ENCODE data around the gene DVL3. TPM values are rescaled to one million over a fixed set of nuclear protein-coding genes. Genes with fewer than 3 reads are reported as not detected.

The DVL3 gene
- total RNA-seq, 1 experiment from 2014 or later, result 60.7 TPM

DNA sequence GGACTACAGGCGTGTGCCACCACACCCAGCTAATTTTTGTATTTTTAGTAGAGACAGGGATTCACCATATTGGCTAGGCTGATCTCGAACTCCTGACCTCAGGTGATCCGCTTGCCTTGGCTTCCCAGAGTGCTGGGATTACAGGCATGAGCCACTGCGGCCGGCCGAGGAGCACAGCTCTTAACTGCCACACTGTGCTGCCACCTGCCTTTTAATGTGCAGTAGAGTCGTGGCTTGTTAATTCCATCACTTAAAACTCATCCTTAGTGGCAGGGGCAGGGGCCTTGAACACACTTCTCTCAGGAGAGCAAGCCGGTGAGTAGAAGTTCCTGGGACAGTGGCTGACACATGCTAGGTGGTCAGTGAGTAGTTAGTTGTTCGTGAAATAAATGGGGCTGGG, 43.3 kb downstream of the DVL3 start:
- POLR2A ChIA-PET, result no interaction called here
- H3K4me2 ChIP-seq (ENCODE audit: low read length), result no peak overlapping the region
- RAD21 ChIA-PET (ENCODE audit: low non-redundant PET in 1 of 2, low total read pairs in 2 of 2, uncharacterized antibody in 2 of 2, unreplicated experiment in 2 of 2), result no interaction called here
- CTCF ChIA-PET, result no interaction called here
- H3K4me1 ChIP-seq (ENCODE audit: control insufficient read depth in 1 of 2, insufficient read depth in 2 of 2, low read length in 2 of 2), result no peaks in the 10 kb centered on the region
- no TSS peak for BruUV-seq (replicated peaks)
- intact Hi-C loops (cut with micrococcal nuclease), result no loop called here
- H3K9ac ChIP-seq (ENCODE audit: low read length), result no peak overlapping the region
- H3K4me3 ChIP-seq (replicated peaks in 1 of 2; ENCODE audit: low read depth in 1 of 2, low read length in 2 of 2), result no peak overlapping the region
- DNase-seq (ENCODE audit: low read depth, low spot score), result no peak
- no peak overlapping the region for H3K27ac ChIP-seq (ENCODE audit: low read depth, low read length)
- ATAC-seq, result no peak
- H3K79me2 ChIP-seq (ENCODE audit: insufficient read depth, low read length), result no peaks in the 10 kb centered on the region
- no peaks in the 10 kb centered on the region for H3K27me3 ChIP-seq (ENCODE audit: insufficient read depth, low read length)
- no peaks in the 10 kb centered on the region for H3K9me2 ChIP-seq (ENCODE audit: insufficient read depth)
- H4K20me1 ChIP-seq (ENCODE audit: insufficient read depth), result no peaks in the 10 kb centered on the region
- H3K9me3 ChIP-seq (ENCODE audit: control insufficient read depth in 1 of 2, insufficient read depth in 1 of 2, low read depth in 1 of 2, low read length in 2 of 2), result no peaks in the 10 kb centered on the region
- TF ChIP-seq, protein P1, sequence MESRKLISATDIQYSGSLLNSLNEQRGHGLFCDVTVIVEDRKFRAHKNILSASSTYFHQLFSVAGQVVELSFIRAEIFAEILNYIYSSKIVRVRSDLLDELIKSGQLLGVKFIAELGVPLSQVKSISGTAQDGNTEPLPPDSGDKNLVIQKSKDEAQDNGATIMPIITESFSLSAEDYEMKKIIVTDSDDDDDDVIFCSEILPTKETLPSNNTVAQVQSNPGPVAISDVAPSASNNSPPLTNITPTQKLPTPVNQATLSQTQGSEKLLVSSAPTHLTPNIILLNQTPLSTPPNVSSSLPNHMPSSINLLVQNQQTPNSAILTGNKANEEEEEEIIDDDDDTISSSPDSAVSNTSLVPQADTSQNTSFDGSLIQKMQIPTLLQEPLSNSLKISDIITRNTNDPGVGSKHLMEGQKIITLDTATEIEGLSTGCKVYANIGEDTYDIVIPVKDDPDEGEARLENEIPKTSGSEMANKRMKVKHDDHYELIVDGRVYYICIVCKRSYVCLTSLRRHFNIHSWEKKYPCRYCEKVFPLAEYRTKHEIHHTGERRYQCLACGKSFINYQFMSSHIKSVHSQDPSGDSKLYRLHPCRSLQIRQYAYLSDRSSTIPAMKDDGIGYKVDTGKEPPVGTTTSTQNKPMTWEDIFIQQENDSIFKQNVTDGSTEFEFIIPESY (IDR thresholded peaks at IDR 0.05; ENCODE audit: extremely low read depth, insufficient replicate concordance, low read length), result no peak
- TF ChIP-seq RAD21 (IDR thresholded peaks at IDR 0.05; ENCODE audit: low read depth), result peak; percentile 26; the same call in 1 of the 2 replicates
- no peak overlapping the region for H2AFZ ChIP-seq (ENCODE audit: low read depth, low read length, poor library complexity, severe bottlenecking)
- H3K36me3 ChIP-seq (ENCODE audit: control insufficient read depth in 1 of 2, insufficient read depth in 2 of 2, low read length in 2 of 2), result peaks cover 11 to 13% of the 10 kb centered on the region in 2 experiments; a peak in 3 of 4 replicates

GRCh38 chr3:184200825-184201224, 45.6 kb downstream of the DVL3 start:
- H4K20me1 ChIP-seq (ENCODE audit: insufficient read depth), result no peaks in the 10 kb centered on the region
- intact Hi-C loops (cut with micrococcal nuclease), result no loop called here
- CTCF ChIA-PET, result no interaction called here
- no peak overlapping the region for H3K9ac ChIP-seq (ENCODE audit: low read length)
- no peaks in the 10 kb centered on the region for H3K36me3 ChIP-seq (ENCODE audit: control insufficient read depth in 1 of 2, insufficient read depth in 2 of 2, low read length in 2 of 2)
- no peaks in the 10 kb centered on the region for H3K9me3 ChIP-seq (ENCODE audit: control insufficient read depth in 1 of 2, insufficient read depth in 1 of 2, low read depth in 1 of 2, low read length in 2 of 2)
- no peak for TF ChIP-seq MAX (IDR thresholded peaks at IDR 0.05)
- no peak for TF ChIP-seq POLR2AphosphoS5 (IDR thresholded peaks at IDR 0.05; ENCODE audit: low read depth, low read length)
- TF ChIP-seq REST (IDR thresholded peaks at IDR 0.05; ENCODE audit: low read depth), result no peak
- TF ChIP-seq CBX3 (IDR thresholded peaks at IDR 0.05; ENCODE audit: low read depth), result no peak
- TF ChIP-seq SP1 (IDR thresholded peaks at IDR 0.05; ENCODE audit: low read depth), result no peak
- TF ChIP-seq, protein P1 (IDR thresholded peaks at IDR 0.05; ENCODE audit: extremely low read depth, insufficient replicate concordance, low read length), result no peak
- no peak for TF ChIP-seq ZFX (IDR thresholded peaks at IDR 0.05)
- no peak for TF ChIP-seq TCF7L2 (IDR thresholded peaks at IDR 0.05; ENCODE audit: borderline replicate concordance, extremely low read depth, insufficient read depth, insufficient read length)
- H3K4me2 ChIP-seq (ENCODE audit: low read length), result no peak overlapping the region
- no peak overlapping the region for H3K4me3 ChIP-seq (replicated peaks in 1 of 2; ENCODE audit: low read depth in 1 of 2, low read length in 2 of 2)
- no peaks in the 10 kb centered on the region for H3K27me3 ChIP-seq (ENCODE audit: insufficient read depth, low read length)
- DNase-seq (ENCODE audit: low read depth, low spot score) (no peak), ATAC-seq (no peak)
- BruUV-seq (replicated peaks), result no TSS peak
- no peaks in the 10 kb centered on the region for H3K4me1 ChIP-seq (ENCODE audit: control insufficient read depth in 1 of 2, insufficient read depth in 2 of 2, low read length in 2 of 2)
- no peak overlapping the region for H3K27ac ChIP-seq (ENCODE audit: low read depth, low read length)
- no peaks in the 10 kb centered on the region for H3K79me2 ChIP-seq (ENCODE audit: insufficient read depth, low read length)
- RAD21 ChIA-PET (ENCODE audit: low non-redundant PET in 1 of 2, low total read pairs in 2 of 2, uncharacterized antibody in 2 of 2, unreplicated experiment in 2 of 2), result no interaction called here
- no peak overlapping the region for H2AFZ ChIP-seq (ENCODE audit: low read depth, low read length, poor library complexity, severe bottlenecking)
- POLR2A ChIA-PET, result no interaction called here
- H3K9me2 ChIP-seq (ENCODE audit: insufficient read depth), result no peaks in the 10 kb centered on the region
